Dendritic cell treated with granulocyte-macrophage colony-stimulating factor and Interleukin-4, amounts not matched to agents 40 ng/mL and 50 ng/mL, for 4 days (primary cell): Measurements from ENCODE around the gene AOX1.
"Not testable (repeated sequence)": the region's sequence is repeated elsewhere in the genome, so short reads cannot be mapped to it uniquely, and the experiment has no call there.

ENCODE experiments used
- H3K27ac Mint-ChIP-seq: one replicate; pipeline ENCODE4 v1.8.0; 2022; ENCODE audit warnings: mild to moderate bottlenecking, mixed read lengths
- H3K27me3 Mint-ChIP-seq: one replicate; pipeline ENCODE4 v1.8.0; 2022; ENCODE audit warnings: mild to moderate bottlenecking, mixed read lengths
- H3K36me3 Mint-ChIP-seq: one replicate; pipeline ENCODE4 v1.8.0; 2022; ENCODE audit warnings: low read depth, mixed read lengths
- H3K4me1 Mint-ChIP-seq: one replicate; pipeline ENCODE4 v1.8.0; 2022; ENCODE audit warnings: low read depth, mixed read lengths
- H3K4me3 Mint-ChIP-seq: one replicate; pipeline ENCODE4 v1.8.0; 2022; ENCODE audit warnings: mild to moderate bottlenecking, moderate library complexity, mixed read lengths
- H3K9me3 Mint-ChIP-seq: one replicate; pipeline ENCODE4 v1.8.0; 2022; ENCODE audit warnings: mixed read lengths
- intact Hi-C: fragments of 100-400 bp; cut with micrococcal nuclease; formaldehyde crosslinking; loops from one replicate; pipeline ENCODE4 v1.15.0; 2022

Gene AOX1

GRCh38 chr2:200625958-200626363 lies 40.1 kb downstream of the AOX1 start:
- Mint-ChIP-seq H3K9me3 (no peaks in the 10 kb centered on the region), H3K4me1 (peaks cover 8% of the 10 kb centered on the region), H3K36me3 (no peaks in the 10 kb centered on the region), H3K27me3 (no peaks in the 10 kb centered on the region), H3K4me3 (no peak overlapping the region), H3K27ac (no peak overlapping the region)
- intact Hi-C loops = no loop called here

DNA sequence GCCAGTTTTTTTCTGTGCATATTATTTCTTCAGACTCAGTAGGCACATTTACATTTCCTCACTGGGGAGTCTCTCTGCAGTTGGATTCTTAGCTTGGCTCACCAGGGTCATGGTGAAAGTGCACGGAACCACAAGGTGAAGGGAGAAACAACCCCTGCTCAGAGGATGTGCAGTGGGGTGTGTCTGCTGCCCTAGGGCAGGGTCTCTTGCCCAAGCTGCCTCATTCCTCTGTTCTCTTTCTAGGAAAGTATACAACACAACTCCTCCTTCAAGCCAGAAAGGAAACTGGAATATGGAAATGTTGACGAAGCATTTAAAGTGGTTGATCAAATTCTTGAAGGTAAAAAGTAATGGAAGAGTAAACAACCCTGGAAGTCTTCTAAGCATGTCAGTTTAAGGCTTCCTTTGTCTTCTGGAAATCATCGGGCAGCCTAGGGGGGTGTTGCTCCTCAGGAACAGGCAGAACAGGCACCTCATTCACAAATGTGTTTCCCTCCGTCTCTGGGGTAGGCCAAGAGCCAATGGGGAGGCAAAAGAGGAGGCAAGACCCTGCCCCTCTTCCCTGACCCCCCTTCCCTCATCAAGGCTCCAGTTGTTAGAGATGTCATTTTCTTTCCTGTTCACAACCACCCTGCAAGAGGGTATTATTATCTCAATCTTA lies 41.4 kb downstream of the AOX1 start:
- intact Hi-C loops = no loop called here
- no peaks in the 10 kb centered on the region for H3K9me3 Mint-ChIP-seq
- H3K4me3 Mint-ChIP-seq = no peak overlapping the region
- no peak overlapping the region for H3K27ac Mint-ChIP-seq
- peaks cover 8% of the 10 kb centered on the region for H3K4me1 Mint-ChIP-seq
- no peaks in the 10 kb centered on the region for H3K36me3 Mint-ChIP-seq
- no peaks in the 10 kb centered on the region for H3K27me3 Mint-ChIP-seq

- intact Hi-C loops, H3K9me3 Mint-ChIP-seq, H3K36me3 Mint-ChIP-seq, H3K27ac Mint-ChIP-seq, H3K4me3 Mint-ChIP-seq, H3K27me3 Mint-ChIP-seq, H3K4me1 Mint-ChIP-seq: not testable (repeated sequence)
These were observed 42.6 kb downstream of the AOX1 start for GRCh38 chr2:200628461-200628860.

- no peaks in the 10 kb centered on the region for H3K27me3 Mint-ChIP-seq
- H3K4me3 Mint-ChIP-seq = no peak overlapping the region
- H3K9me3 Mint-ChIP-seq = no peaks in the 10 kb centered on the region
- intact Hi-C loops = no loop called here
- H3K4me1 Mint-ChIP-seq = peaks cover 18% of the 10 kb centered on the region
- H3K27ac Mint-ChIP-seq = no peak overlapping the region
- H3K36me3 Mint-ChIP-seq = no peaks in the 10 kb centered on the region
These were observed 45.5 kb downstream of the AOX1 start for GRCh38 chr2:200631287-200631686.

DNA sequence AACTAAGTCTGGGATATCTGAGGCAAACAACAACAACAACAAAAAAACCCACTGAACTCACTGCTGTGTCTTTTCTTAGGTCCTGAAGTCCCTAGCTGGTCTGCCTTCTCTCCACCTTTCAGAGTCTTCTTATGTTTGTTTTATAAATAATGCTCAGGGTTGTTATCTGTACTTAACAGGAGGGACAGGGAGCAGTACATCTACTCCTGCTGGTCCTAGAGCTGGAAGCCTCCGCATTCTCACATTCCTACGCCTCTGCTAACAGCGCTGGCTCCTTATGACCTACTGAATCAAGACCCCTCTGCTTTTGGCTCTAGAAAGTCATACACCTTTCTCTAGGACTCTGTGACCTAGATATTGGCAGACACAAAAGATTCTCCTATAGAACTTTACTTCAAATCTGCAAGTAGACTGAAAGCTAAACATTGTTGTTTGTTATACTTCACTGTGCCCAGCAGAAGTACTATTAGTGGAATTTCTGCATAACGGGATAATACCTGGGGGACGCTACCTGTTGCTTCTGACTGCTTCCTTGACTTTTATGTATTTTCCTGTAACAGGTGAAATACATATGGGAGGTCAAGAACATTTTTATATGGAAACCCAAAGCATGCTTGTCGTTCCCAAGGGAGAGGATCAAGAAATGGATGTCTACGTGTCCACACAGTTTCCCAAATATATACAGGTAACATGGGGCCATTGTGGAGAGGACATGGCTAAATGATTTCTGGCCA lies 48.6 kb downstream of the AOX1 start:
- Mint-ChIP-seq H3K4me1 (peaks cover 20% of the 10 kb centered on the region), H3K27ac (no peak overlapping the region), H3K4me3 (no peak overlapping the region), H3K36me3 (no peaks in the 10 kb centered on the region), H3K9me3 (no peaks in the 10 kb centered on the region), H3K27me3 (no peaks in the 10 kb centered on the region)
- intact Hi-C loops = no loop called here

- peak overlapping the region; percentile 37 for H3K27ac Mint-ChIP-seq
- H3K4me3 Mint-ChIP-seq = no peak overlapping the region
- no peaks in the 10 kb centered on the region for H3K36me3 Mint-ChIP-seq
- intact Hi-C loops = no loop called here
- H3K9me3 Mint-ChIP-seq = no peaks in the 10 kb centered on the region
- H3K27me3 Mint-ChIP-seq = no peaks in the 10 kb centered on the region
- peaks cover 20% of the 10 kb centered on the region for H3K4me1 Mint-ChIP-seq
These were observed 49.4 kb downstream of the AOX1 start for GRCh38 chr2:200635251-200635650.

DNA sequence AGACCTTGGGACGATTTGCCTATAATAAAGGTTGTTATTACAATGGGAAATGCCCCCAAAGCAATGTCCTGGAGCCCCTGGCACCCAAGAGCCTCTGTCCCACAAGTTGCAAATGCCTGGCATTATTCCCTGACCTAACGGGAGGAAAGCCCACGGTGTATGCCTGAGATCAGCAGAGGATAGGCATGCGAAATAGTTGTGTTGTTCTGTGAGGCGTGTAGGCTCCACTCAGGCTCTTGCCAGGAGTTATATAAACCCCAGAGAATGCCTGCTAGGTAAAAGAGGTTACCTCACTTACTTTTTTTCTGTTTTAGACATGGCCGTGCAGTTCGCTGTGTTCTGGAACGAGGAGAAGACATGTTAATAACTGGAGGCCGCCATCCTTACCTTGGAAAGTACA lies 52.1 kb downstream of the AOX1 start:
- H3K36me3 Mint-ChIP-seq = no peaks in the 10 kb centered on the region
- intact Hi-C loops = no loop called here
- peaks cover 20% of the 10 kb centered on the region for H3K4me1 Mint-ChIP-seq
- no peaks in the 10 kb centered on the region for H3K9me3 Mint-ChIP-seq
- no peaks in the 10 kb centered on the region for H3K27me3 Mint-ChIP-seq
- H3K4me3 Mint-ChIP-seq = no peak overlapping the region
- no peak overlapping the region for H3K27ac Mint-ChIP-seq

GRCh38 chr2:200640176-200640575 lies 54.4 kb downstream of the AOX1 start:
- no peak overlapping the region for H3K4me3 Mint-ChIP-seq
- H3K27ac Mint-ChIP-seq = no peak overlapping the region
- H3K9me3 Mint-ChIP-seq = no peaks in the 10 kb centered on the region
- H3K4me1 Mint-ChIP-seq = peaks cover 13% of the 10 kb centered on the region
- H3K27me3 Mint-ChIP-seq = no peaks in the 10 kb centered on the region
- no peaks in the 10 kb centered on the region for H3K36me3 Mint-ChIP-seq
- intact Hi-C loops = no loop called here

- intact Hi-C loops = no loop called here
- no peaks in the 10 kb centered on the region for H3K27me3 Mint-ChIP-seq
- H3K9me3 Mint-ChIP-seq = no peaks in the 10 kb centered on the region
- no peaks in the 10 kb centered on the region for H3K36me3 Mint-ChIP-seq
- no peak overlapping the region for H3K27ac Mint-ChIP-seq
- H3K4me1 Mint-ChIP-seq = peaks cover 5% of the 10 kb centered on the region
- H3K4me3 Mint-ChIP-seq = no peak overlapping the region
These were observed 55.1 kb downstream of the AOX1 start for GRCh38 chr2:200640901-200641300.

GRCh38 chr2:200648518-200649281 lies 62.9 kb downstream of the AOX1 start:
- H3K4me3 Mint-ChIP-seq, H3K36me3 Mint-ChIP-seq, intact Hi-C loops, H3K4me1 Mint-ChIP-seq, H3K9me3 Mint-ChIP-seq, H3K27me3 Mint-ChIP-seq: not testable (repeated sequence)
- peak overlapping the region; percentile 16 for H3K27ac Mint-ChIP-seq

- intact Hi-C loops = no loop called here
- Mint-ChIP-seq H3K4me3 (no peak overlapping the region), H3K9me3 (no peaks in the 10 kb centered on the region), H3K4me1 (peaks cover 7% of the 10 kb centered on the region), H3K36me3 (no peaks in the 10 kb centered on the region), H3K27ac (no peak overlapping the region), H3K27me3 (no peaks in the 10 kb centered on the region)
These were observed 63.9 kb downstream of the AOX1 start for GRCh38 chr2:200649724-200650123.

GRCh38 chr2:200650195-200650594 lies 64.4 kb downstream of the AOX1 start:
- H3K27ac Mint-ChIP-seq = no peak overlapping the region
- H3K4me1 Mint-ChIP-seq = peaks cover 7% of the 10 kb centered on the region
- no peaks in the 10 kb centered on the region for H3K36me3 Mint-ChIP-seq
- no peaks in the 10 kb centered on the region for H3K27me3 Mint-ChIP-seq
- H3K9me3 Mint-ChIP-seq = no peaks in the 10 kb centered on the region
- no peak overlapping the region for H3K4me3 Mint-ChIP-seq
- intact Hi-C loops = no loop called here

GRCh38 chr2:200652158-200652557 lies 66.3 kb downstream of the AOX1 start:
- Mint-ChIP-seq H3K4me3 (no peak overlapping the region), H3K36me3 (no peaks in the 10 kb centered on the region), H3K4me1 (peaks cover 12% of the 10 kb centered on the region), H3K9me3 (no peaks in the 10 kb centered on the region), H3K27me3 (no peaks in the 10 kb centered on the region), H3K27ac (no peak overlapping the region)
- intact Hi-C loops = no loop called here

GRCh38 chr2:200653021-200653420 lies 67.2 kb downstream of the AOX1 start:
- Mint-ChIP-seq H3K27me3 (no peaks in the 10 kb centered on the region), H3K9me3 (no peaks in the 10 kb centered on the region), H3K36me3 (no peaks in the 10 kb centered on the region), H3K4me3 (no peak overlapping the region), H3K4me1 (peaks cover 12% of the 10 kb centered on the region), H3K27ac (no peak overlapping the region)
- intact Hi-C loops = no loop called here
